SK-N-SH (cell line): ENCODE measurements around the gene NAT9.

ENCODE experiments used
- CTCF ChIP-seq: fragments of 200-600 bp; sonication (generic); IDR thresholded peaks from 2 replicates; pipeline ENCODE4 v1.6.1; 2017; ENCODE audit warnings: antibody characterized with exemption, mild to moderate bottlenecking, moderate library complexity
- GABPA ChIP-seq: IDR thresholded peaks from 2 replicates; pipeline ENCODE4 v1.4.0; 2012; ENCODE audit warnings: low read depth, mild to moderate bottlenecking
- MXI1 ChIP-seq: IDR thresholded peaks from 2 replicates; pipeline ENCODE4 v1.6.1; 2012; ENCODE audit warnings: mild to moderate bottlenecking, low read depth, low read length, improper control_type of control experiment
- NFIC ChIP-seq: IDR thresholded peaks from 2 replicates; pipeline ENCODE4 v1.4.0; 2012; ENCODE audit warnings: borderline replicate concordance
- POLR2AphosphoS5 ChIP-seq: IDR thresholded peaks from 2 replicates; pipeline ENCODE4 v1.6.1; 2012; ENCODE audit warnings: low read depth, low read length
- RCOR1 ChIP-seq: fragments of 150-350 bp; IDR thresholded peaks from 2 replicates; pipeline ENCODE4 v1.6.1; 2017; ENCODE audit warnings: antibody characterized with exemption, low read length
- RFX5 ChIP-seq: IDR thresholded peaks from 2 replicates; pipeline ENCODE4 v1.6.1; 2012; ENCODE audit warnings: mild to moderate bottlenecking, improper control_type of control experiment, low read length

GRCh38 chr17:74773414-74773813 lies 2.7 kb downstream of the NAT9 start:
- TF ChIP-seq CTCF, result no peak
- no peak for TF ChIP-seq POLR2AphosphoS5
- no peak for TF ChIP-seq MXI1
- TF ChIP-seq GABPA, result no peak
- TF ChIP-seq RCOR1, result no peak
- TF ChIP-seq NFIC, result no peak
- TF ChIP-seq RFX5, result no peak
